ENCODE data around the gene TNFSF12.

The TNFSF12 gene

GRCh38 chr17:7544911-7545310, 3.9 kb upstream of the TNFSF12 start:
- DNase-seq (ENCODE audit: low spot score): no peak

GRCh38 chr17:7549401-7550055, 670 bp downstream of the TNFSF12 start:
- peak; percentile 70 for DNase-seq (ENCODE audit: low spot score)

- no peak for DNase-seq (ENCODE audit: low spot score)
Observed at GRCh38 chr17:7550344-7550743, 1.5 kb downstream of the TNFSF12 start.

- DNase-seq (ENCODE audit: low spot score): no peak
Observed at GRCh38 chr17:7551396-7551795, 2.5 kb downstream of the TNFSF12 start.

GRCh38 chr17:7552621-7553051, 3.8 kb downstream of the TNFSF12 start:
- peak; percentile 73 for DNase-seq (ENCODE audit: low spot score)

- no peak for DNase-seq (ENCODE audit: low spot score)
Observed at GRCh38 chr17:7553356-7553755, 4.5 kb downstream of the TNFSF12 start.

GRCh38 chr17:7555320-7555948, 6.6 kb downstream of the TNFSF12 start:
- DNase-seq (ENCODE audit: low spot score): no peak

GRCh38 chr17:7556627-7557026, 7.8 kb downstream of the TNFSF12 start:
- DNase-seq (ENCODE audit: low spot score): no peak

- DNase-seq (ENCODE audit: low spot score): no peak
Observed at GRCh38 chr17:7557147-7557764, 8.4 kb downstream of the TNFSF12 start.

GRCh38 chr17:7557775-7558543, 9.1 kb downstream of the TNFSF12 start:
- no peak for DNase-seq (ENCODE audit: low spot score)

GRCh38 chr17:7558544-7559319, 9.9 kb downstream of the TNFSF12 start, which contains the start of gene TNFSF13:
Gene TNFSF13 (plus strand): TSS chr17:7558750. CDS start chr17:7559040, 290 bp downstream.
- no peak for DNase-seq (ENCODE audit: low spot score)

- no peak for DNase-seq (ENCODE audit: low spot score)
Observed at GRCh38 chr17:7559320-7560171, 10.7 kb downstream of the TNFSF12 start.

GRCh38 chr17:7560172-7561027, 11.5 kb downstream of the TNFSF12 start:
- peak; percentile 61 for DNase-seq (ENCODE audit: low spot score)

- peak; percentile 83 for DNase-seq (ENCODE audit: low spot score)
Observed at GRCh38 chr17:7561028-7561575, 12.2 kb downstream of the TNFSF12 start.

GRCh38 chr17:7561589-7562207, 12.8 kb downstream of the TNFSF12 start, which contains the start of gene SENP3:
Gene SENP3 (plus strand): TSS chr17:7561919. CDS start chr17:7563077, 1,158 bp downstream.
- peak; percentile 89 for DNase-seq (ENCODE audit: low spot score)

GRCh38 chr17:7562208-7562605, 13.3 kb downstream of the TNFSF12 start:
- no peak for DNase-seq (ENCODE audit: low spot score)

- no peak for DNase-seq (ENCODE audit: low spot score)
Observed at GRCh38 chr17:7563115-7563869, 14.4 kb downstream of the TNFSF12 start.

GRCh38 chr17:7569571-7569970, 20.7 kb downstream of the TNFSF12 start:
- DNase-seq (ENCODE audit: low spot score): no peak
